Measurements from ENCODE around the gene ADAMTS8. TPM values are rescaled to one million over a fixed set of nuclear protein-coding genes. Genes with fewer than 3 reads are reported as not detected.

ADAMTS8 gene
- total and polyA plus RNA-seq, 2 donors (not counting 1 experiment from before 2014, with no cell fraction given), result 15.0 to 18.8 TPM

DNA sequence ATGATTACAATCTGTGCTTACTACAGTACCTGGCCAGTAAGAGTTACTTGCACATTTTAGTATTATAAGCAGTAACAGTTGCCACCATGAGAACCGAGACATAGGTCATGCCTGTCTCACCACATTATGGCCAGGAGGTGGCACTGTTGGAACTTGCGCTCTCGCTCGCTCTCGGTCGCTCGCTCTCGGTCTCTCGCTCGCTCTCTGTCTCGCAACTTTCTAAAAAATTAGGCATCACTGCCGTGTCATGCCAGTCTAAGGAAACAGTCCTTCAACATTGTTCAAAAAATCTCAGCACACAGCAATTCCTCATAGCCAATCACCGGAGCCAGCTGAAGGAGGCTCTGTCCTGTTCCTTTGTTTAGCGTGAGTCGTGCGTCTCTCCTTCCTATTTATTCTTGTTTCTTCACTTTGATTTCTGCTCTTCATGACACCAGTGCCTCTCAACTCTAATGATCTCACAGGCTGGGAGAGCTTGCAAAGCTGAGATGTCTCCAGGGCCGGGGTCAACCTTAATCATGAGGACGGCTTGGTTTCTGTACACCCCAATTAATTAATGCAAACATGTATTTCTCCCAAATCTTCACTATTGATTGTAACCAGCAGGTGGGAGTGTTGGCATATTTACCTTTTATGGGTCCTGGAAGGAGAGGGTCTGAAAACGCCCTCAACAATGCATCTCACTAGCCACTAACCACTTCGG, 6.3 kb upstream of the ADAMTS8 start:
- no peak for TF ChIP-seq EZH2 (IDR thresholded peaks at IDR 0.05; ENCODE audit: low read length, missing control alignments)
- TF ChIP-seq, protein P1, sequence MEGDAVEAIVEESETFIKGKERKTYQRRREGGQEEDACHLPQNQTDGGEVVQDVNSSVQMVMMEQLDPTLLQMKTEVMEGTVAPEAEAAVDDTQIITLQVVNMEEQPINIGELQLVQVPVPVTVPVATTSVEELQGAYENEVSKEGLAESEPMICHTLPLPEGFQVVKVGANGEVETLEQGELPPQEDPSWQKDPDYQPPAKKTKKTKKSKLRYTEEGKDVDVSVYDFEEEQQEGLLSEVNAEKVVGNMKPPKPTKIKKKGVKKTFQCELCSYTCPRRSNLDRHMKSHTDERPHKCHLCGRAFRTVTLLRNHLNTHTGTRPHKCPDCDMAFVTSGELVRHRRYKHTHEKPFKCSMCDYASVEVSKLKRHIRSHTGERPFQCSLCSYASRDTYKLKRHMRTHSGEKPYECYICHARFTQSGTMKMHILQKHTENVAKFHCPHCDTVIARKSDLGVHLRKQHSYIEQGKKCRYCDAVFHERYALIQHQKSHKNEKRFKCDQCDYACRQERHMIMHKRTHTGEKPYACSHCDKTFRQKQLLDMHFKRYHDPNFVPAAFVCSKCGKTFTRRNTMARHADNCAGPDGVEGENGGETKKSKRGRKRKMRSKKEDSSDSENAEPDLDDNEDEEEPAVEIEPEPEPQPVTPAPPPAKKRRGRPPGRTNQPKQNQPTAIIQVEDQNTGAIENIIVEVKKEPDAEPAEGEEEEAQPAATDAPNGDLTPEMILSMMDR (conservative IDR thresholded peaks at IDR 0.05 in 1 of 2, IDR thresholded peaks at IDR 0.05 in 1 of 2; ENCODE audit: low read depth in 1 of 2, low read length in 2 of 2), result peak; percentile 89 to 92
- peaks cover 9% of the 10 kb centered on the region for H3K27me3 ChIP-seq (ENCODE audit: control insufficient read depth, insufficient read depth, low read length)
- H3K36me3 ChIP-seq (ENCODE audit: control insufficient read depth, insufficient read depth, low read length), result no peaks in the 10 kb centered on the region
- no peaks in the 10 kb centered on the region for H3K79me2 ChIP-seq (ENCODE audit: control insufficient read depth, insufficient read depth, low read length)
- peaks cover 17% of the 10 kb centered on the region for H3K4me1 ChIP-seq (ENCODE audit: control insufficient read depth, extremely low read depth, insufficient read depth, low read length)
- H2AFZ ChIP-seq (ENCODE audit: low read length), result peak overlapping the region; percentile 90
- no peaks in the 10 kb centered on the region for H3K9me3 ChIP-seq (ENCODE audit: control insufficient read depth, insufficient read depth, low read depth, low read length)
- peak overlapping the region; percentile 67 for H3K9ac ChIP-seq (ENCODE audit: insufficient read depth, low read length)
- DNase-seq (ENCODE audit: low read depth in 2 of 2), result peak; percentile 71 to 87
- peak overlapping the region; percentile 97 for H3K4me2 ChIP-seq (ENCODE audit: extremely low read depth, insufficient read depth, low read length)
- H3K4me3 ChIP-seq (replicated peaks in 1 of 4; ENCODE audit: control extremely low read depth in 1 of 4, insufficient read depth in 1 of 4, low read depth in 3 of 4, low read length in 4 of 4), result peak overlapping the region; percentile 60 to 82 (median 75)
- peak overlapping the region; percentile 83 for H3K27ac ChIP-seq (ENCODE audit: insufficient read depth, low read length)
- H4K20me1 ChIP-seq (ENCODE audit: control insufficient read depth, extremely low read depth, insufficient read depth, low read length), result no peaks in the 10 kb centered on the region

DNA sequence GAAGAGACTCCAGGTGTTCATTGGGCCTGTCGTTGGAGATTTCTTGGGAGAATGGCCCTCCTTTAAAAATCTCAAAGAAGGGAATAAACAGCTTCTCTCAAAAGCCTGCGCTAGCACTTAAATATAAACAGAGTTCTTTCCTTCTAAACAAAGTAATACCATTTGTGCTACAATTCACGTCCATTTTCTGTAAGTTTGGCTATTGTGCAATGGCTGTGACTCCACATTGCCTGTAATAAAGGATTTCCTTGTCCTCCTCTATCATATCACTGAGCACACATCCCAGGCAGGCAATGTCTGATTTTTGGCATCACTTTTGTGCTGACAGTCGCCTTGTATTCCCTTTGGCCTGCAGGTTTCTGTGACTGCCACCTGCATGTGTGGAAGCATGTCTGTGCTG, 4.9 kb upstream of the ADAMTS8 start:
- no peaks in the 10 kb centered on the region for H4K20me1 ChIP-seq (ENCODE audit: control insufficient read depth, extremely low read depth, insufficient read depth, low read length)
- no peak overlapping the region for H3K27ac ChIP-seq (ENCODE audit: insufficient read depth, low read length)
- H3K79me2 ChIP-seq (ENCODE audit: control insufficient read depth, insufficient read depth, low read length), result no peaks in the 10 kb centered on the region
- no peaks in the 10 kb centered on the region for H3K36me3 ChIP-seq (ENCODE audit: control insufficient read depth, insufficient read depth, low read length)
- peaks cover 20% of the 10 kb centered on the region for H3K4me1 ChIP-seq (ENCODE audit: control insufficient read depth, extremely low read depth, insufficient read depth, low read length)
- no peak overlapping the region for H3K4me3 ChIP-seq (replicated peaks in 1 of 4; ENCODE audit: control extremely low read depth in 1 of 4, insufficient read depth in 1 of 4, low read depth in 3 of 4, low read length in 4 of 4)
- H2AFZ ChIP-seq (ENCODE audit: low read length), result no peak overlapping the region
- no peak overlapping the region for H3K4me2 ChIP-seq (ENCODE audit: extremely low read depth, insufficient read depth, low read length)
- H3K9ac ChIP-seq (ENCODE audit: insufficient read depth, low read length), result no peak overlapping the region
- no peak for TF ChIP-seq EZH2 (IDR thresholded peaks at IDR 0.05; ENCODE audit: low read length, missing control alignments)
- TF ChIP-seq, protein P1 (conservative IDR thresholded peaks at IDR 0.05 in 1 of 2, IDR thresholded peaks at IDR 0.05 in 1 of 2; ENCODE audit: low read depth in 1 of 2, low read length in 2 of 2), result no peak
- H3K27me3 ChIP-seq (ENCODE audit: control insufficient read depth, insufficient read depth, low read length), result peaks cover 21% of the 10 kb centered on the region
- no peaks in the 10 kb centered on the region for H3K9me3 ChIP-seq (ENCODE audit: control insufficient read depth, insufficient read depth, low read depth, low read length)
- peak in 1 of 2 donors; percentile 7 for DNase-seq (ENCODE audit: low read depth in 2 of 2)

- Histone ChIP-seq H3K4me2 (ENCODE audit: extremely low read depth, insufficient read depth, low read length) (peak overlapping the region; percentile 65), H3K79me2 (ENCODE audit: control insufficient read depth, insufficient read depth, low read length) (no peaks in the 10 kb centered on the region), H3K4me1 (ENCODE audit: control insufficient read depth, extremely low read depth, insufficient read depth, low read length) (peaks cover 20% of the 10 kb centered on the region), H3K27ac (ENCODE audit: insufficient read depth, low read length) (no peak overlapping the region), H3K4me3 (replicated peaks in 1 of 4; ENCODE audit: control extremely low read depth in 1 of 4, insufficient read depth in 1 of 4, low read depth in 3 of 4, low read length in 4 of 4) (peak overlapping the region in 1 of 4 experiments; percentile 9), H3K27me3 (ENCODE audit: control insufficient read depth, insufficient read depth, low read length) (peaks cover 32% of the 10 kb centered on the region), H3K36me3 (ENCODE audit: control insufficient read depth, insufficient read depth, low read length) (no peaks in the 10 kb centered on the region), H2AFZ (ENCODE audit: low read length) (no peak overlapping the region), H3K9ac (ENCODE audit: insufficient read depth, low read length) (no peak overlapping the region), H3K9me3 (ENCODE audit: control insufficient read depth, insufficient read depth, low read depth, low read length) (no peaks in the 10 kb centered on the region), H4K20me1 (ENCODE audit: control insufficient read depth, extremely low read depth, insufficient read depth, low read length) (no peaks in the 10 kb centered on the region)
- no peak for TF ChIP-seq EZH2 (IDR thresholded peaks at IDR 0.05; ENCODE audit: low read length, missing control alignments)
- TF ChIP-seq, protein P1 (conservative IDR thresholded peaks at IDR 0.05 in 1 of 2, IDR thresholded peaks at IDR 0.05 in 1 of 2; ENCODE audit: low read depth in 1 of 2, low read length in 2 of 2), result no peak
- peak in 1 of 2 donors; percentile 71 for DNase-seq (ENCODE audit: low read depth in 2 of 2)
Measured at GRCh38 chr11:130431801-130432200, 3.4 kb upstream of the ADAMTS8 start.
